Measurements from ENCODE around the gene ARFGEF2.
"Not testable (repeated sequence)": the region's sequence is repeated elsewhere in the genome, so short reads cannot be mapped to it uniquely, and the experiment has no call there.

The ARFGEF2 gene

DNA sequence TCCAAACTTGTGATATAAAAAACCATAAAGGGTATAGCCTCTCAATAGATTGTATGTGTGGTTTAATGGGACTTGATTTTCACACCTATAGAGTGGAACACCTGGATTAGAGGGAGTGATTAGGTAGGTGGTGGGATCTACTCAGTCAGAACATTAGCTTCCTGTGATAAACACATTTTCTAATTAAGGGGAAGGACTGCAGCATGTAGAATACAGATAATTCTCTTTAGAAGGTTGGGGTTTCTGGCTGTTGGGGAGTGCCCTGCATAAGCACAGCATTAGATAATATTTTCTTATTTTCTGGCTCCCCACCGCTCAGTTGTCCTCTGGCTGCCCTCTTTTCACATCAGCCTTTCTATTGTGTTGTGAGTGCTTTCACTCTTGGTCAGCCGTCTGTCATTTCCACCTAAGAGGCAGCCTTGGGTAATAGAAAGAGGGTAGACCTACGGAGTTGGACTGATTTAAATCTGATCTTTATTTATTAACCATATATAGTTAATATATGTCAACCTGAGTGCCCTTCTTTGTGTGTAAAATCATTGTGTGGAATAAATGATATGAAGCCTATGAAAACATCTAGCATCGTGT is 132.6 kb downstream of the ARFGEF2 start:
- Histone ChIP-seq H3K4me1 (ENCODE audit: control insufficient read depth, low read depth, low read length) (peaks cover 10% of the 10 kb centered on the region), H3K79me1 (ENCODE audit: low read length) (peaks cover 3% of the 10 kb centered on the region), H4K5ac (ENCODE audit: low read length) (no peak overlapping the region), H3K56ac (ENCODE audit: low read length) (no peak overlapping the region), H3K4me3 (ENCODE audit: low read length) (no peak overlapping the region), H3K18ac (ENCODE audit: low read length) (no peak overlapping the region), H3K9ac (ENCODE audit: low read length) (no peak overlapping the region), H2BK15ac (replicated peaks; ENCODE audit: low read depth) (no peak overlapping the region), H2AK5ac (ENCODE audit: low read length) (no peak overlapping the region), H3K27me3 (ENCODE audit: insufficient read depth, low read length, poor library complexity) (no peaks in the 10 kb centered on the region), H3K36me3 (ENCODE audit: control insufficient read depth, insufficient read depth, low read length) (no peaks in the 10 kb centered on the region), H3K27ac (ENCODE audit: low read depth, low read length) (no peak overlapping the region), H3K4ac (ENCODE audit: low read depth, low read length) (no peak overlapping the region), H3K79me2 (ENCODE audit: control insufficient read depth, insufficient read depth, low read length) (peaks cover 85% of the 10 kb centered on the region), H3K4me2 (ENCODE audit: low read length) (no peak overlapping the region), H3K23ac (ENCODE audit: low read length) (no peak overlapping the region), H2BK5ac (ENCODE audit: low read length) (no peak overlapping the region), H4K8ac (ENCODE audit: low read depth, low read length) (no peak overlapping the region), H2BK120ac (ENCODE audit: low read depth, low read length) (no peak overlapping the region)
- WGBS (ENCODE audit: extremely low coverage, insufficient coverage, low lambda C conversion rate), result no CpG with 5 or more reads among the region's 4 CpGs
- DNase-seq, result no peak

DNA sequence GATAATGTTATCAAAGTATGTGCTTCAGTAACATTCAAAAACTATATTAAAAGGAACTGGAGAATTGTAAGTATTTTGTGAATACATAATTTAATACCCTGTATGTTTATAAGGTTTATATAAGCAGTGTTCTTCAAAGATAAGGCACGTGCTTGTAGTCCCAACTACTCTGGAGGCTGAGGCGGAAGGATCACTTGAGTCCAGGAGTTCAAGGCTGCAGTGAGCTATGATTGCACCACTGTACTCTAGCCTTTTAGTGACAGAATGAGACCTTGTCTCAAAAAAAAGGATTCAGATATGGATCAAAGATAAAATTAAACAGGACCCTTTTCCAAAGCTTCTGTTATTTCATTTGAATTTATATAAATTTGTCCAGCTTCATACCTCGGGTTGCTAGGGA is 141.8 kb downstream of the ARFGEF2 start:
- Histone ChIP-seq H3K36me3 (ENCODE audit: control insufficient read depth, insufficient read depth, low read length) (peaks cover 4% of the 10 kb centered on the region), H3K4me2 (ENCODE audit: low read length) (no peak overlapping the region), H2BK15ac (replicated peaks; ENCODE audit: low read depth) (no peak overlapping the region), H3K23ac (ENCODE audit: low read length) (no peak overlapping the region), H4K5ac (ENCODE audit: low read length) (no peak overlapping the region), H3K9ac (ENCODE audit: low read length) (no peak overlapping the region), H2BK5ac (ENCODE audit: low read length) (no peak overlapping the region), H3K27me3 (ENCODE audit: insufficient read depth, low read length, poor library complexity) (no peaks in the 10 kb centered on the region), H3K79me1 (ENCODE audit: low read length) (no peaks in the 10 kb centered on the region), H3K27ac (ENCODE audit: low read depth, low read length) (no peak overlapping the region), H3K4ac (ENCODE audit: low read depth, low read length) (no peak overlapping the region), H2AK5ac (ENCODE audit: low read length) (no peak overlapping the region), H3K56ac (ENCODE audit: low read length) (no peak overlapping the region), H2BK120ac (ENCODE audit: low read depth, low read length) (no peak overlapping the region), H3K79me2 (ENCODE audit: control insufficient read depth, insufficient read depth, low read length) (peaks cover 21% of the 10 kb centered on the region), H3K4me3 (ENCODE audit: low read length) (no peak overlapping the region), H4K8ac (ENCODE audit: low read depth, low read length) (no peak overlapping the region), H3K4me1 (ENCODE audit: control insufficient read depth, low read depth, low read length) (no peaks in the 10 kb centered on the region), H3K18ac (ENCODE audit: low read length) (no peak overlapping the region)
- DNase-seq, result no peak
- no CpG with 5 or more reads among the region's 3 CpGs for WGBS (ENCODE audit: extremely low coverage, insufficient coverage, low lambda C conversion rate)

DNA sequence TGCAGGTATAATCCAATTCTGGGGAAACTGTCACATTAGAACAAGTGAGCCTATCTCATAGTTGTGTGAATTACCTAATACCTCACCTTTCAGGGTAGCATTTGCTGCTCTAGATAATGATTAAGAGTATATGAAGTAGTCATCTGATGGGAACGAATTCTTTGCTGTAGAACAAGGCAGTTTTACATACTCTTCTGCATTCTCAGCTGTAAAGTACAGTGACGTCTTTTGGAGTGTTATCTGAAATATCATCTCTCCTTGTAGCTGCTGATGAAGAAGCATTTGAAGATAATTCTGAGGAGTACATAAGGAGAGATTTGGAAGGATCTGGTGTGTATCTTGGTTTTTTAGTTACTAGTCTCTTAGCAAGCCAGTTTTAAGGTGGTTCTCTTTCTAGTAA is 153.0 kb downstream of the ARFGEF2 start:
- Histone ChIP-seq H4K5ac (ENCODE audit: low read length) (no peak overlapping the region), H3K18ac (ENCODE audit: low read length) (no peak overlapping the region), H2BK5ac (ENCODE audit: low read length) (no peak overlapping the region), H3K36me3 (ENCODE audit: control insufficient read depth, insufficient read depth, low read length) (peaks cover 3% of the 10 kb centered on the region), H3K79me1 (ENCODE audit: low read length) (no peaks in the 10 kb centered on the region), H3K56ac (ENCODE audit: low read length) (no peak overlapping the region), H2AK5ac (ENCODE audit: low read length) (no peak overlapping the region), H3K79me2 (ENCODE audit: control insufficient read depth, insufficient read depth, low read length) (no peaks in the 10 kb centered on the region), H3K23ac (ENCODE audit: low read length) (no peak overlapping the region), H3K4ac (ENCODE audit: low read depth, low read length) (no peak overlapping the region), H3K4me3 (ENCODE audit: low read length) (no peak overlapping the region), H3K4me2 (ENCODE audit: low read length) (no peak overlapping the region), H3K27ac (ENCODE audit: low read depth, low read length) (no peak overlapping the region), H3K9ac (ENCODE audit: low read length) (no peak overlapping the region), H2BK120ac (ENCODE audit: low read depth, low read length) (no peak overlapping the region), H4K8ac (ENCODE audit: low read depth, low read length) (no peak overlapping the region), H2BK15ac (replicated peaks; ENCODE audit: low read depth) (no peak overlapping the region), H3K4me1 (ENCODE audit: control insufficient read depth, low read depth, low read length) (no peaks in the 10 kb centered on the region), H3K27me3 (ENCODE audit: insufficient read depth, low read length, poor library complexity) (no peaks in the 10 kb centered on the region)
- DNase-seq, result no peak
- WGBS (ENCODE audit: extremely low coverage, insufficient coverage, low lambda C conversion rate), result no CpG with 5 or more reads among the region's 2 CpGs

- Histone ChIP-seq H3K18ac (ENCODE audit: low read length) (no peak overlapping the region), H3K79me1 (ENCODE audit: low read length) (no peaks in the 10 kb centered on the region), H4K8ac (ENCODE audit: low read depth, low read length) (no peak overlapping the region), H3K27me3 (ENCODE audit: insufficient read depth, low read length, poor library complexity) (no peaks in the 10 kb centered on the region), H3K23ac (ENCODE audit: low read length) (no peak overlapping the region), H3K79me2 (ENCODE audit: control insufficient read depth, insufficient read depth, low read length) (no peaks in the 10 kb centered on the region), H3K27ac (ENCODE audit: low read depth, low read length) (no peak overlapping the region), H3K36me3 (ENCODE audit: control insufficient read depth, insufficient read depth, low read length) (peaks cover 4% of the 10 kb centered on the region), H3K4ac (ENCODE audit: low read depth, low read length) (no peak overlapping the region), H3K4me3 (ENCODE audit: low read length) (no peak overlapping the region), H2BK5ac (ENCODE audit: low read length) (no peak overlapping the region), H3K4me2 (ENCODE audit: low read length) (no peak overlapping the region), H2BK15ac (replicated peaks; ENCODE audit: low read depth) (no peak overlapping the region), H3K9ac (ENCODE audit: low read length) (no peak overlapping the region), H2AK5ac (ENCODE audit: low read length) (no peak overlapping the region), H2BK120ac (ENCODE audit: low read depth, low read length) (no peak overlapping the region), H4K5ac (ENCODE audit: low read length) (no peak overlapping the region), H3K56ac (ENCODE audit: low read length) (no peak overlapping the region), H3K4me1 (ENCODE audit: control insufficient read depth, low read depth, low read length) (no peaks in the 10 kb centered on the region)
- no CpG with 5 or more reads among the region's 3 CpGs for WGBS (ENCODE audit: extremely low coverage, insufficient coverage, low lambda C conversion rate)
- no peak for DNase-seq
Measured at GRCh38 chr20:49078310-49078709, 156.8 kb downstream of the ARFGEF2 start.

DNA sequence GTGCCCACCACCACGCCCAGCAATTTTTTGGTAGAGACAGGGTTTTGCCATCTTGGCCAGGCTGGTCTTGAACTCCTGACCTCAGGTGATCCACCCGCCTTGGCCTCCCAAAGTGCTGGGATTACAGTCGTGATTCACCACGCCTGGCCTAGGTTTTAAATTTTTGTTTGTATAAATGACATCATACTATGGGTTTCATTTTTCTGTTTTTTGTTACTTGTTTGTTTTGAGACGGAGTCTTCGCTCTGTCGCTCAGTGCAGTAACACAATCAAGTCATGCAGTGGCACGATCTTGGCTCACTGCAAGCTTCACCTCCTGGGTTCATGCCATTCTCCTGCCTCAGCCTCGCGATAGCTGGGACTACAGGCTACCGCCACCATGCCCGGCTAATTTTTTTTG is 160.8 kb downstream of the ARFGEF2 start:
- H4K5ac ChIP-seq (ENCODE audit: low read length); H4K8ac ChIP-seq (ENCODE audit: low read depth, low read length); H3K56ac ChIP-seq (ENCODE audit: low read length); H3K23ac ChIP-seq (ENCODE audit: low read length); H2BK15ac ChIP-seq (replicated peaks; ENCODE audit: low read depth); H3K9ac ChIP-seq (ENCODE audit: low read length); H3K4ac ChIP-seq (ENCODE audit: low read depth, low read length); H3K79me2 ChIP-seq (ENCODE audit: control insufficient read depth, insufficient read depth, low read length); H3K18ac ChIP-seq (ENCODE audit: low read length); H3K79me1 ChIP-seq (ENCODE audit: low read length); H3K4me3 ChIP-seq (ENCODE audit: low read length); H2BK5ac ChIP-seq (ENCODE audit: low read length); H3K4me2 ChIP-seq (ENCODE audit: low read length); H3K27me3 ChIP-seq (ENCODE audit: insufficient read depth, low read length, poor library complexity); H2AK5ac ChIP-seq (ENCODE audit: low read length); H3K27ac ChIP-seq (ENCODE audit: low read depth, low read length); H3K4me1 ChIP-seq (ENCODE audit: control insufficient read depth, low read depth, low read length); H2BK120ac ChIP-seq (ENCODE audit: low read depth, low read length); DNase-seq: not testable (repeated sequence)
- WGBS (ENCODE audit: extremely low coverage, insufficient coverage, low lambda C conversion rate), result no CpG with 5 or more reads among the region's 12 CpGs
- H3K36me3 ChIP-seq (ENCODE audit: control insufficient read depth, insufficient read depth, low read length), result peaks cover 12% of the 10 kb centered on the region

All from mesendoderm (in vitro differentiated cells).